Measurements from ENCODE around the gene CLPX.

The CLPX gene

DNA sequence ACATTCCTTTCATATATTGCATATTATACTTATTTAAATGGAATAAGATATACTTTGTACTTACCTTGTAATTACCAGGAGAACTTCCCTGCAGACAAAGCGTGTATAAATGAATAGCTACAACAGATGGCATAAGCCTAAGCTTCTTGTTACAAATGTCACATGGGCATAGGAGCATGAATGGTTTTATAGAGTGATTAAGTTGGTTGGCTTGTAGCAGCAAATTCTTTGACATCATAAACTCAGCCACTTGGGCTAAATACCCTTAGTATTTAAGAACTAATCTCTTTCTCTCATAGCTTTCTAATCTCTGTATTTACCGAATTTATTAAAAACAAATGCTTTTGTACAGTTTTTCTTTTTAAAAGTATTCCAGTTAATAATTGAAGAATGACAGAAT, 70.1 kb downstream of the CLPX start, which contains the start of gene UBAP1L:
TSS of gene UBAP1L (minus strand) at position 115 of the 400 bp plus-strand sequence. CDS start 8,985 bp downstream, outside the sequence.
- TF ChIP-seq FOXP2 (optimal IDR thresholded peaks at IDR 0.05; ENCODE audit: borderline replicate concordance, extremely low read depth, extremely low read length, insufficient read depth), result no peak
- TF ChIP-seq, protein P1, sequence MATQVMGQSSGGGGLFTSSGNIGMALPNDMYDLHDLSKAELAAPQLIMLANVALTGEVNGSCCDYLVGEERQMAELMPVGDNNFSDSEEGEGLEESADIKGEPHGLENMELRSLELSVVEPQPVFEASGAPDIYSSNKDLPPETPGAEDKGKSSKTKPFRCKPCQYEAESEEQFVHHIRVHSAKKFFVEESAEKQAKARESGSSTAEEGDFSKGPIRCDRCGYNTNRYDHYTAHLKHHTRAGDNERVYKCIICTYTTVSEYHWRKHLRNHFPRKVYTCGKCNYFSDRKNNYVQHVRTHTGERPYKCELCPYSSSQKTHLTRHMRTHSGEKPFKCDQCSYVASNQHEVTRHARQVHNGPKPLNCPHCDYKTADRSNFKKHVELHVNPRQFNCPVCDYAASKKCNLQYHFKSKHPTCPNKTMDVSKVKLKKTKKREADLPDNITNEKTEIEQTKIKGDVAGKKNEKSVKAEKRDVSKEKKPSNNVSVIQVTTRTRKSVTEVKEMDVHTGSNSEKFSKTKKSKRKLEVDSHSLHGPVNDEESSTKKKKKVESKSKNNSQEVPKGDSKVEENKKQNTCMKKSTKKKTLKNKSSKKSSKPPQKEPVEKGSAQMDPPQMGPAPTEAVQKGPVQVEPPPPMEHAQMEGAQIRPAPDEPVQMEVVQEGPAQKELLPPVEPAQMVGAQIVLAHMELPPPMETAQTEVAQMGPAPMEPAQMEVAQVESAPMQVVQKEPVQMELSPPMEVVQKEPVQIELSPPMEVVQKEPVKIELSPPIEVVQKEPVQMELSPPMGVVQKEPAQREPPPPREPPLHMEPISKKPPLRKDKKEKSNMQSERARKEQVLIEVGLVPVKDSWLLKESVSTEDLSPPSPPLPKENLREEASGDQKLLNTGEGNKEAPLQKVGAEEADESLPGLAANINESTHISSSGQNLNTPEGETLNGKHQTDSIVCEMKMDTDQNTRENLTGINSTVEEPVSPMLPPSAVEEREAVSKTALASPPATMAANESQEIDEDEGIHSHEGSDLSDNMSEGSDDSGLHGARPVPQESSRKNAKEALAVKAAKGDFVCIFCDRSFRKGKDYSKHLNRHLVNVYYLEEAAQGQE (IDR thresholded peaks at IDR 0.05; ENCODE audit: insufficient read depth in 1 of 2, low read depth in 2 of 2, low read length in 2 of 2), result no peak
- TF ChIP-seq TAF1 (IDR thresholded peaks at IDR 0.05; ENCODE audit: borderline replicate concordance, insufficient read depth, low read length), result no peak
- no peak for TF ChIP-seq SIN3A (IDR thresholded peaks at IDR 0.05; ENCODE audit: borderline replicate concordance, insufficient read depth, low read length)
- TF ChIP-seq POLR2AphosphoS5 (IDR thresholded peaks at IDR 0.05; ENCODE audit: low read depth, low read length), result no peak

DNA sequence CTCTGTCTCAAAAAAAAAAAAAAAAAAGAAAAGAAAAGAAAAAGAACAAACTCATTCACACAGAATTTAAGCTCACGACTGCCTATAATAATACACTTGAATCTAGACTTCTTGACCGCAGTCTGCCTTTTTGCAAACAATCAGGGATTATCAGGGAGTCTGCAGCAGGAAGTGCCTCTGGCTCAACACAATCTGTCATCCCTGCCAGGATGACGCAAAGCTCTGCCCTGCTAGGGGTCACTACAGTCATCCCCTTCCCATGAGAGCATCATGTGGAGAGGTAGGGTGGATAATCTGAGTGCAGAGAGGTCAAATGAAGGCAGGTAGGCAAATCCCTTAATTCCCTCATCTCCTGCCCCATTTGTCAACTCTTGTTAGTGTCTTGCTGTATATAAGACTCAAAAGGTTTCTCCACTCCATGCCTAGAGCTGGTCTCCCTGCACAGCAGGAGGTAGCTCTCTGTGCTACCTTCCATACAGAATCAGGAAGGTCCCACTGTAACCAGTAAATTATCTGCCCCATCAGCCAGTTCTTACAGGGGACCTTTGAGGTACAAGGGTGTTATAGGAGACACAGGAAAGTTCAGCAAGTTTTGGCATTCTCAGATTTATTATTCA, 74.4 kb downstream of the CLPX start:
- TF ChIP-seq TAF1 (IDR thresholded peaks at IDR 0.05; ENCODE audit: borderline replicate concordance, insufficient read depth, low read length), result no peak
- no peak for TF ChIP-seq FOXP2 (optimal IDR thresholded peaks at IDR 0.05; ENCODE audit: borderline replicate concordance, extremely low read depth, extremely low read length, insufficient read depth)
- TF ChIP-seq POLR2AphosphoS5 (IDR thresholded peaks at IDR 0.05; ENCODE audit: low read depth, low read length), result no peak
- TF ChIP-seq, protein P1 (IDR thresholded peaks at IDR 0.05; ENCODE audit: insufficient read depth in 1 of 2, low read depth in 2 of 2, low read length in 2 of 2), result no peak
- TF ChIP-seq SIN3A (IDR thresholded peaks at IDR 0.05; ENCODE audit: borderline replicate concordance, insufficient read depth, low read length), result no peak

DNA sequence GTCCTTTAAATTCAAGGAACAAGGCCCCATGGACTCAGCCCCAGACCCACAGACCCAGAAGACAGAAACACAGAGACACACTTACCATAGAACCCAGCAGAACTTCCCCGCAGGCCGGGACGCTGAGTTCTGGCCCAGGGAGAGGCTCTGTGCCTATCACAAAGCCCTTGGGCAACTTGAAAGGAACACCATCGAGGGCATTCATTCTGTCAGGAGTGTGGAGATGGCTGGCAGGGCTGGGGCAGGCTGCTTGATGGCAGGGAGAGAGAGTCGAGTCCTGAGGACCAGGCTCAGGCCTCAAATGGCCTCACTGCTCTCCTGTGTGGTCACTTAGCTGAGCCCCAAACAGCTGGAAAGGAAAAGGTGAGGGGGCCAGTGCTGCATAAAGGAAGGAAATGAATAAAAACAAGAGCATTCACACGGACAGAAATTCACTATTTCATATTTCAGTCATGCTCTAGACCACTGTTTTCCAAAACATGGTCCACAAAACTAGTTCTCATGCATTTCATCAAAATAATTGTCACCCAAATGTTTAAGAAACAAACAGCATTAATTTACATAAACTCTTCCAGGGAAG, 79.0 kb downstream of the CLPX start:
- TF ChIP-seq TAF1 (IDR thresholded peaks at IDR 0.05; ENCODE audit: borderline replicate concordance, insufficient read depth, low read length), result no peak
- TF ChIP-seq SIN3A (IDR thresholded peaks at IDR 0.05; ENCODE audit: borderline replicate concordance, insufficient read depth, low read length), result no peak
- TF ChIP-seq FOXP2 (optimal IDR thresholded peaks at IDR 0.05; ENCODE audit: borderline replicate concordance, extremely low read depth, extremely low read length, insufficient read depth), result no peak
- TF ChIP-seq, protein P1 (IDR thresholded peaks at IDR 0.05; ENCODE audit: insufficient read depth in 1 of 2, low read depth in 2 of 2, low read length in 2 of 2), result no peak
- TF ChIP-seq POLR2AphosphoS5 (IDR thresholded peaks at IDR 0.05; ENCODE audit: low read depth, low read length), result no peak

DNA sequence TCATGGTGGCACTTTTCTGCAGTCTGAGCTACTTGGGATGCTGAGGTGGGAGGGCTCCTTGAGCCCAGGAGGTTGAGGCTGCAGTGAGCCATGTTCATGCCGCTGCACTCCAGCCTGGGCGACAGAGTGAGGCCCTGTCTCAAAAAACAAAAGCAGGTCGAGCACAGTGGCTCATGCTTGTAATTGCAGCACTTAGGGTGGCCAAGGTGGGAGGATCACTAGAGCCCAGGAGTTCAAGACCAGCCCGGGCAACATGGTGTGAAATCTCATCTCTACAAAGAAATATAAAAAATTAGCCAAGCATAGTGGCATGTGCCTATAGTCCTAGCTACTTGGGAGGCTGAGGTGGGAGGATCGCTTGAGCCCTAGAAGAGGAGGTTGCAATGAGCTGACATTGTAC, 80.1 kb downstream of the CLPX start:
- TF ChIP-seq POLR2AphosphoS5 (IDR thresholded peaks at IDR 0.05; ENCODE audit: low read depth, low read length), result no peak
- no peak for TF ChIP-seq FOXP2 (optimal IDR thresholded peaks at IDR 0.05; ENCODE audit: borderline replicate concordance, extremely low read depth, extremely low read length, insufficient read depth)
- no peak for TF ChIP-seq SIN3A (IDR thresholded peaks at IDR 0.05; ENCODE audit: borderline replicate concordance, insufficient read depth, low read length)
- TF ChIP-seq, protein P1 (IDR thresholded peaks at IDR 0.05; ENCODE audit: insufficient read depth in 1 of 2, low read depth in 2 of 2, low read length in 2 of 2), result no peak
- TF ChIP-seq TAF1 (IDR thresholded peaks at IDR 0.05; ENCODE audit: borderline replicate concordance, insufficient read depth, low read length), result no peak

Data from PFSK-1 (cell line).